DOHH2 (cell line): ENCODE results near the gene PTPN4.

Source experiments
- H3F3A ChIP-seq: fragments of 200-600 bp; sonication (generic), shearing (Covaris generic); 2 replicates; pipeline ENCODE4 v1.6.0; 2016; ENCODE audit warnings: antibody characterized with exemption, mild to moderate bottlenecking; ENCODE audit not compliant: control insufficient read depth, insufficient read depth
- H3K27ac ChIP-seq: fragments of 200-600 bp; sonication (generic); 2 replicates; pipeline ENCODE4 v1.5.1; 2014; ENCODE audit warnings: low read depth, mild to moderate bottlenecking, low read length, moderate library complexity
- H3K27me3 ChIP-seq: fragments of 200-600 bp; sonication (generic); 2 replicates; pipeline ENCODE4 v1.6.1; 2014; ENCODE audit warnings: mild to moderate bottlenecking, low read length, mixed read lengths; ENCODE audit not compliant: control insufficient read depth
- H3K36me3 ChIP-seq: fragments of 200-600 bp; sonication (generic); 2 replicates; pipeline ENCODE4 v1.6.1; 2014; ENCODE audit warnings: mild to moderate bottlenecking, low read length, moderate library complexity, mixed read lengths; ENCODE audit not compliant: control insufficient read depth
- H3K4me1 ChIP-seq: fragments of 200-600 bp; sonication (generic); 2 replicates; pipeline ENCODE4 v1.6.1; 2014; ENCODE audit warnings: mild to moderate bottlenecking, low read length, mixed read lengths; ENCODE audit not compliant: control insufficient read depth
- H3K4me2 ChIP-seq: fragments of 200-600 bp; sonication (generic); 2 replicates; pipeline ENCODE4 v1.6.0; 2014; ENCODE audit warnings: mild to moderate bottlenecking, low read length, moderate library complexity
- H3K4me3 ChIP-seq: fragments of 200-600 bp; sonication (generic); 2 replicates; pipeline ENCODE4 v1.5.1; 2014; ENCODE audit warnings: mild to moderate bottlenecking, low read length, mixed read lengths
- H3K79me2 ChIP-seq: fragments of 200-600 bp; sonication (generic); 2 replicates; pipeline ENCODE4 v1.6.1; 2014; ENCODE audit warnings: mild to moderate bottlenecking, low read length, mixed read lengths; ENCODE audit not compliant: control insufficient read depth
- H3K9me2 ChIP-seq: fragments of 200-600 bp; sonication (generic); replicated peaks from 2 replicates; pipeline ENCODE4 v1.6.1; 2014; ENCODE audit warnings: mild to moderate bottlenecking, low read length, mixed read lengths; ENCODE audit not compliant: control insufficient read depth
- H3K9me3 ChIP-seq: fragments of 200-600 bp; sonication (generic); 2 replicates; pipeline ENCODE4 v1.6.1; 2014; ENCODE audit warnings: antibody characterized with exemption, low read length, mixed read lengths; ENCODE audit not compliant: control insufficient read depth, insufficient read depth
- H4K20me1 ChIP-seq: fragments of 200-600 bp; sonication (generic); 2 replicates; pipeline ENCODE4 v1.6.0; 2014; ENCODE audit warnings: low read depth, mild to moderate bottlenecking, antibody characterized with exemption, low read length, moderate library complexity; ENCODE audit not compliant: control insufficient read depth, insufficient read depth
- EZH2phosphoT487 ChIP-seq: fragments of 200-600 bp; sonication (generic); IDR thresholded peaks from 2 replicates; pipeline ENCODE4 v1.6.1; 2017; ENCODE audit warnings: borderline replicate concordance, mild to moderate bottlenecking, antibody characterized with exemption, low read length, moderate library complexity, mixed read lengths
- TF ChIP-seq, protein P1 (sequence below): fragments of 200-600 bp; sonication (generic); IDR thresholded peaks from one replicate; pipeline ENCODE4 v1.5.1; 2014; ENCODE audit warnings: antibody characterized with exemption, mild to moderate bottlenecking, low read depth, low read length; ENCODE audit not compliant: poor library complexity, severe bottlenecking

PTPN4 gene

DNA sequence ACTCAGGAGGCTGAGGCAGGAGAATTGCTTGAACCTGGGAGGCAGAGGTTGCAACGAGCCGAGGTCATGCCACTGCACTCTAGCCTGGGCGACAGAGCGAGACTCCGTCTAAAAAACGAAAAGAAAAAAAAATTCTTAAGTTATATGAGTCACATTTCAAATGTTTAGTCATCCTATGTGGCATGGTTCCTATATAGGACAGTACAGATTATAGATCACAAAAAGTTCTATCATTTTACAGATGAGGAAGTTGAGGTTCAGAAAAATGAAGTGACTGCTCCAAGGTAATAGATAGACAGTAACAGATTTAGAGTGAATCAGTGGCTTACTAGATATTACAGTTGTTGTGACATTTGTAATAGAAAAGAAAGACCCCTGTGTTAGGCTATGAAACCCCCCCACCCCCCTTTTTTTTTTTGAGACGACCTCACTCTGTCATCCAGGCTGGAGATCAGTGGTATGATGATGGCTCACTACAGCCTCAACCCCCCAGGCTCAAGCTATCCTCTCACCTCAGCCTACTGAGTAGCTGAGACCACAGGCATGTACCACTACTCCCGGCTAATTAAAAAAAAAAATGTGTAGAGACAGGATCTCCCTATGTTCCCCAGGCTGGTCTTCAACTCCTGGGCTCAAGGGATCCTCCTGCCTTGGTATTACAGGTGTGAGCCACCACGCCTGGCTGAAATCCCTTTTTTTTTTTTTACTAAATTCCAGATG is 22.7 kb downstream of the PTPN4 start:
- no peaks in the 10 kb centered on the region for H3K9me2 ChIP-seq
- TF ChIP-seq, protein P1, sequence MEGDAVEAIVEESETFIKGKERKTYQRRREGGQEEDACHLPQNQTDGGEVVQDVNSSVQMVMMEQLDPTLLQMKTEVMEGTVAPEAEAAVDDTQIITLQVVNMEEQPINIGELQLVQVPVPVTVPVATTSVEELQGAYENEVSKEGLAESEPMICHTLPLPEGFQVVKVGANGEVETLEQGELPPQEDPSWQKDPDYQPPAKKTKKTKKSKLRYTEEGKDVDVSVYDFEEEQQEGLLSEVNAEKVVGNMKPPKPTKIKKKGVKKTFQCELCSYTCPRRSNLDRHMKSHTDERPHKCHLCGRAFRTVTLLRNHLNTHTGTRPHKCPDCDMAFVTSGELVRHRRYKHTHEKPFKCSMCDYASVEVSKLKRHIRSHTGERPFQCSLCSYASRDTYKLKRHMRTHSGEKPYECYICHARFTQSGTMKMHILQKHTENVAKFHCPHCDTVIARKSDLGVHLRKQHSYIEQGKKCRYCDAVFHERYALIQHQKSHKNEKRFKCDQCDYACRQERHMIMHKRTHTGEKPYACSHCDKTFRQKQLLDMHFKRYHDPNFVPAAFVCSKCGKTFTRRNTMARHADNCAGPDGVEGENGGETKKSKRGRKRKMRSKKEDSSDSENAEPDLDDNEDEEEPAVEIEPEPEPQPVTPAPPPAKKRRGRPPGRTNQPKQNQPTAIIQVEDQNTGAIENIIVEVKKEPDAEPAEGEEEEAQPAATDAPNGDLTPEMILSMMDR, result no peak
- no peak for TF ChIP-seq EZH2phosphoT487
- peaks cover 63% of the 10 kb centered on the region for H3K79me2 ChIP-seq
- H3K36me3 ChIP-seq, result no peaks in the 10 kb centered on the region
- H4K20me1 ChIP-seq, result no peaks in the 10 kb centered on the region
- H3K9me3 ChIP-seq, result no peaks in the 10 kb centered on the region
- H3K27me3 ChIP-seq, result no peaks in the 10 kb centered on the region
- H3K27ac ChIP-seq, result no peak overlapping the region
- H3F3A ChIP-seq, result no peaks in the 10 kb centered on the region
- no peak overlapping the region for H3K4me2 ChIP-seq
- no peaks in the 10 kb centered on the region for H3K4me1 ChIP-seq
- no peak overlapping the region for H3K4me3 ChIP-seq

GRCh38 chr2:119784876-119785275 is 25.2 kb downstream of the PTPN4 start:
- Histone ChIP-seq H3K79me2 (peaks cover 70% of the 10 kb centered on the region), H3K9me3 (peaks cover 9% of the 10 kb centered on the region; the same call in 1 of the 2 replicates), H3K36me3 (peaks cover 3% of the 10 kb centered on the region; the same call in 1 of the 2 replicates), H3K4me3 (no peak overlapping the region), H3K27me3 (no peaks in the 10 kb centered on the region), H3F3A (no peaks in the 10 kb centered on the region), H4K20me1 (no peaks in the 10 kb centered on the region), H3K27ac (no peak overlapping the region), H3K4me2 (no peak overlapping the region), H3K9me2 (no peaks in the 10 kb centered on the region), H3K4me1 (no peaks in the 10 kb centered on the region; the same call in 1 of the 2 replicates)
- TF ChIP-seq, protein P1, result no peak
- no peak for TF ChIP-seq EZH2phosphoT487

DNA sequence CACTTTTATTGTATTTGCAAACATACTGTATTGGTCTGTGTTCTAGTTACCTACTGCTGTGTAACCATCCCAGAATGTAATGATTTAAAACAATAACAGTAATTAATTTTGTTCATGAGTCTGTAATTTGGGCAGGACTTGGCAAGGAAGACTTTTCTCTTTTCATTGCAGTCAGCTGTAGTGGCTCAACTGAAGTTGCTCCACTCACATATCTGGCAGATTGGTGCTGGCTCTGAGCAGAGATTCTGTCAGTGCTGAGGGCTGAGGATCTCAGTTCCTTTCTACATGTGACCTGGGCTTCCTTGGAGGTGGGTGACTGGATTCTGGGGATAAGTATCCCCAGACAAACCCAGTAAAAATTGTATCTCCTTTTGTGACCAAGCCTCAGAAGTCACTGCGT is 26.6 kb downstream of the PTPN4 start:
- no peak overlapping the region for H3K27ac ChIP-seq
- no peaks in the 10 kb centered on the region; the same call in 1 of the 2 replicates for H3K4me1 ChIP-seq
- TF ChIP-seq, protein P1, result no peak
- TF ChIP-seq EZH2phosphoT487, result no peak
- H3K36me3 ChIP-seq, result peaks cover 3% of the 10 kb centered on the region; the same call in 1 of the 2 replicates
- no peaks in the 10 kb centered on the region for H3F3A ChIP-seq
- H3K27me3 ChIP-seq, result no peaks in the 10 kb centered on the region
- H3K9me3 ChIP-seq, result peaks cover 11% of the 10 kb centered on the region; the same call in 1 of the 2 replicates
- H3K79me2 ChIP-seq, result peaks cover 65% of the 10 kb centered on the region
- no peak overlapping the region for H3K4me3 ChIP-seq
- no peaks in the 10 kb centered on the region for H3K9me2 ChIP-seq
- H3K4me2 ChIP-seq, result no peak overlapping the region
- H4K20me1 ChIP-seq, result no peaks in the 10 kb centered on the region
